GM10248 (cell line): ENCODE results near the gene PACRG.
A peak's percentile ranks its signal among the peaks of the same experiment; 100 is the strongest.

Experiments
- CTCF ChIA-PET: fragments of 300-600 bp; sonication (Branson Sonifier 250); formaldehyde crosslinking; extraction: SDS; loops from one replicate; lab custom pipeline; 2021; ENCODE audit warnings: antibody characterized with exemption; lab: Yijun Ruan, JAX
- POLR2A ChIA-PET: fragments of 350-650 bp; sonication (Branson Sonifier 250); formaldehyde crosslinking; extraction: SDS; loops from one replicate; lab custom pipeline; 2020; ENCODE audit warnings: antibody characterized with exemption; lab: Yijun Ruan, JAX
- DNase-seq: peaks from one replicate; pipeline ENCODE4 v3.0.0; 2012; ENCODE audit errors: extremely low spot score
- CTCF ChIP-seq: IDR thresholded peaks from 2 replicates; pipeline ENCODE4 v1.5.1; 2012; ENCODE audit warnings: mild to moderate bottlenecking, low read depth; ENCODE audit errors: extremely low read depth, missing control alignments, control extremely low read depth

The PACRG gene

GRCh38 chr6:163179061-163179460 lies 451.3 kb downstream of the PACRG start:
- no peak for DNase-seq
- ChIA-PET CTCF (interaction anchor here (1.3 to 1.4 kb wide), 2 partner anchors 9 to 12 kb away, joined by 3 to 8 read pairs; no protein-coding TSS in a partner anchor), POLR2A (no interaction called here)
- no peak for TF ChIP-seq CTCF

GRCh38 chr6:163179721-163180120 lies 451.9 kb downstream of the PACRG start:
- POLR2A ChIA-PET = no interaction called here
- CTCF ChIA-PET = interaction anchor here (1.0 kb wide), 2 partner anchors 10 to 12 kb away, joined by 4 to 5 read pairs; no protein-coding TSS in a partner anchor

GRCh38 chr6:163180874-163181541 lies 453.2 kb downstream of the PACRG start:
- DNase-seq = peak; percentile 25
- TF ChIP-seq CTCF = peak; percentile 50
- ChIA-PET CTCF (interaction anchor here (1.3 kb wide), 1 partner anchor 11 kb away, joined by 3 read pairs; no protein-coding TSS in a partner anchor), POLR2A (no interaction called here)

More at GRCh38 chr6:163179721-163180120, 451.9 kb downstream of the PACRG start:
- no peak for DNase-seq
- no peak for TF ChIP-seq CTCF

- ChIA-PET POLR2A (no interaction called here), CTCF (interaction anchor here (1.3 kb wide), 1 partner anchor 12 kb away, joined by 3 read pairs; no protein-coding TSS in a partner anchor)
- DNase-seq = no peak
- TF ChIP-seq CTCF = no peak
Observed at GRCh38 chr6:163181666-163182180, 453.9 kb downstream of the PACRG start.

- no peak for DNase-seq
- ChIA-PET CTCF (interaction anchor here (1.3 to 2.1 kb wide), 2 partner anchors 12 kb away, joined by 3 to 7 read pairs; no protein-coding TSS in a partner anchor), POLR2A (no interaction called here)
- TF ChIP-seq CTCF = no peak
Observed at GRCh38 chr6:163182696-163183095, 454.9 kb downstream of the PACRG start.

- no peak for DNase-seq
- ChIA-PET POLR2A (no interaction called here), CTCF (interaction anchor here (2.1 kb wide), 1 partner anchor 13 kb away, joined by 7 read pairs; no protein-coding TSS in a partner anchor)
- no peak for TF ChIP-seq CTCF
Observed at GRCh38 chr6:163183806-163184205, 456.0 kb downstream of the PACRG start.
